Loucy (cell line): ENCODE measurements around the gene CNOT4.

ENCODE experiments used
- H2AFZ ChIP-seq: fragments of 200-600 bp; sonication (generic); 2 replicates; pipeline ENCODE4 v1.6.0; 2016; ENCODE audit warnings: antibody characterized with exemption, mild to moderate bottlenecking, low read length, moderate library complexity
- H3F3A ChIP-seq: fragments of 200-600 bp; 2 replicates; pipeline ENCODE4 v1.6.0; 2016; ENCODE audit warnings: antibody characterized with exemption, low read depth, mild to moderate bottlenecking
- H3K27me3 ChIP-seq: fragments of 200-600 bp; sonication (generic); 2 replicates; pipeline ENCODE4 v1.6.1; 2014; ENCODE audit warnings: low read length, mild to moderate bottlenecking; ENCODE audit not compliant: insufficient read depth, poor library complexity, severe bottlenecking
- H3K36me3 ChIP-seq: fragments of 200-600 bp; sonication (generic); 2 replicates; pipeline ENCODE4 v1.6.1; 2016; ENCODE audit warnings: low read length; ENCODE audit not compliant: insufficient read depth
- H3K4me1 ChIP-seq: fragments of 200-600 bp; sonication (generic); 2 replicates; pipeline ENCODE4 v1.5.1; 2014; ENCODE audit warnings: low read length, mild to moderate bottlenecking; ENCODE audit not compliant: insufficient read depth, poor library complexity, severe bottlenecking
- H3K4me2 ChIP-seq: fragments of 200-600 bp; sonication (generic); 2 replicates; pipeline ENCODE4 v1.6.0; 2014; ENCODE audit warnings: antibody characterized with exemption, low read length, low read depth, mild to moderate bottlenecking; ENCODE audit not compliant: poor library complexity, severe bottlenecking
- H3K4me3 ChIP-seq: fragments of 200-600 bp; sonication (generic); 2 replicates; pipeline ENCODE4 v1.5.1; 2014; ENCODE audit warnings: low read length, mild to moderate bottlenecking, mixed read lengths; ENCODE audit not compliant: poor library complexity, severe bottlenecking
- H3K79me2 ChIP-seq: fragments of 200-600 bp; sonication (generic); 2 replicates; pipeline ENCODE4 v1.6.1; 2014; ENCODE audit warnings: low read length; ENCODE audit not compliant: insufficient read depth
- H3K9ac ChIP-seq: fragments of 200-600 bp; sonication (generic); 2 replicates; pipeline ENCODE4 v1.6.0; 2014; ENCODE audit warnings: mild to moderate bottlenecking, low read depth, low read length, moderate library complexity; ENCODE audit not compliant: poor library complexity, severe bottlenecking
- H3K9me2 ChIP-seq: fragments of 200-600 bp; sonication (generic); replicated peaks from 2 replicates; pipeline ENCODE4 v1.6.1; 2016; ENCODE audit warnings: low read depth, low read length, mixed read lengths
- H3K9me3 ChIP-seq: fragments of 200-600 bp; sonication (generic); 2 replicates; pipeline ENCODE4 v1.6.1; 2014; ENCODE audit warnings: mild to moderate bottlenecking, antibody characterized with exemption, low read length, low read depth; ENCODE audit not compliant: insufficient read depth
- H4K20me1 ChIP-seq: fragments of 200-600 bp; sonication (generic); 2 replicates; pipeline ENCODE4 v1.6.0; 2014; ENCODE audit warnings: antibody characterized with exemption, low read length, mild to moderate bottlenecking; ENCODE audit not compliant: insufficient read depth, poor library complexity, severe bottlenecking
- EZH2phosphoT487 ChIP-seq: fragments of 200-600 bp; IDR thresholded peaks from 2 replicates; pipeline ENCODE4 v1.6.1; 2018; ENCODE audit warnings: antibody characterized with exemption, mild to moderate bottlenecking, moderate library complexity, borderline replicate concordance
- TF ChIP-seq, protein P1 (sequence below): fragments of 200-600 bp; sonication (generic); conservative IDR thresholded peaks from 2 replicates; pipeline ENCODE4 v1.5.1; 2014; ENCODE audit warnings: mild to moderate bottlenecking, antibody characterized with exemption, low read length

CNOT4 gene

DNA sequence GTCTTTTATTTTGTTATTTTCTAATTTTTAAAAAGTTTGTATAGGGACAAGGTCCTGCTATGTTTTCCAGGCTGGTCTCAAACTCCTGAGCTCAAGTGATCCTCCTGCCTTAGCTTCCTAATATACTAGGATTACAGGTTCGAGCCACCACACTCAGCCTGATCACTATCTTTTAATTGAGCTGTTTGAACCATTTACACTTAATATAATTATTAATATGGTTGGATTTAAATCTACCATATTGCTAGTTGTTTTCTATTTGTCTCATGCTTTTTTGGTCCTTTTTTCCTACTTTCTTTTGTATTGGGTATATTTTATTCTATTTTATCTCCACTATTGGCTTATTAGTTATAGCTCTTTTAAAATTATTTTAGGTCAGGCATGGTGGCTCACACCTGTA lies 13.2 kb upstream of the CNOT4 start:
- no peaks in the 10 kb centered on the region for H4K20me1 ChIP-seq
- no peaks in the 10 kb centered on the region for H3K9me3 ChIP-seq
- H3K4me3 ChIP-seq = no peak overlapping the region
- H3K27me3 ChIP-seq = no peaks in the 10 kb centered on the region
- no peaks in the 10 kb centered on the region for H3F3A ChIP-seq
- TF ChIP-seq, protein P1, sequence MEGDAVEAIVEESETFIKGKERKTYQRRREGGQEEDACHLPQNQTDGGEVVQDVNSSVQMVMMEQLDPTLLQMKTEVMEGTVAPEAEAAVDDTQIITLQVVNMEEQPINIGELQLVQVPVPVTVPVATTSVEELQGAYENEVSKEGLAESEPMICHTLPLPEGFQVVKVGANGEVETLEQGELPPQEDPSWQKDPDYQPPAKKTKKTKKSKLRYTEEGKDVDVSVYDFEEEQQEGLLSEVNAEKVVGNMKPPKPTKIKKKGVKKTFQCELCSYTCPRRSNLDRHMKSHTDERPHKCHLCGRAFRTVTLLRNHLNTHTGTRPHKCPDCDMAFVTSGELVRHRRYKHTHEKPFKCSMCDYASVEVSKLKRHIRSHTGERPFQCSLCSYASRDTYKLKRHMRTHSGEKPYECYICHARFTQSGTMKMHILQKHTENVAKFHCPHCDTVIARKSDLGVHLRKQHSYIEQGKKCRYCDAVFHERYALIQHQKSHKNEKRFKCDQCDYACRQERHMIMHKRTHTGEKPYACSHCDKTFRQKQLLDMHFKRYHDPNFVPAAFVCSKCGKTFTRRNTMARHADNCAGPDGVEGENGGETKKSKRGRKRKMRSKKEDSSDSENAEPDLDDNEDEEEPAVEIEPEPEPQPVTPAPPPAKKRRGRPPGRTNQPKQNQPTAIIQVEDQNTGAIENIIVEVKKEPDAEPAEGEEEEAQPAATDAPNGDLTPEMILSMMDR = no peak
- no peak for TF ChIP-seq EZH2phosphoT487
- H3K79me2 ChIP-seq = no peaks in the 10 kb centered on the region
- H3K9ac ChIP-seq = no peak overlapping the region
- H3K4me1 ChIP-seq = no peaks in the 10 kb centered on the region
- no peak overlapping the region for H3K4me2 ChIP-seq
- H3K36me3 ChIP-seq = no peaks in the 10 kb centered on the region
- no peaks in the 10 kb centered on the region for H3K9me2 ChIP-seq
- no peak overlapping the region for H2AFZ ChIP-seq

DNA sequence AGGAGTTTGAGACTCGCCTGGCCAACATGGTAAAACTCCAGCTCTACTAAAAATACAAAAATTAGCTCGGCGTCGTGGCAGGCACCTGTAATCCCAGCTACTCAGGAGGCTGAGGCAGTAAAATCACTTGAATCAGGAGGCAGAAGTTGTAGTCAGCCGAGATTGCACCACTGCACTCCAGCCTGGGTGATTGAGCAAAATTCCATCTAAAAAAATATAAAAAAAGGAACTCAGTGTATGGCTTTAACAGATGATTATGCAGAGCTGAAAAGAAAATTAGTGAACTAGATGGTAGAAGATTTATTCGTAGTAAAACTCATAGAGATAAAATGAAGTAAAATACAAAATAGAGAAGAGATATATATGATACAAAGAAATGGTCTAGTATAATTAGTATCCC lies 12.6 kb upstream of the CNOT4 start:
- no peak overlapping the region for H3K9ac ChIP-seq
- no peaks in the 10 kb centered on the region for H3K27me3 ChIP-seq
- H2AFZ ChIP-seq = no peak overlapping the region
- no peaks in the 10 kb centered on the region for H3K36me3 ChIP-seq
- no peaks in the 10 kb centered on the region for H3K4me1 ChIP-seq
- TF ChIP-seq EZH2phosphoT487 = no peak
- TF ChIP-seq, protein P1 = no peak
- H3K4me3 ChIP-seq = no peak overlapping the region
- no peaks in the 10 kb centered on the region for H3K9me3 ChIP-seq
- H3F3A ChIP-seq = no peaks in the 10 kb centered on the region
- no peak overlapping the region for H3K4me2 ChIP-seq
- H4K20me1 ChIP-seq = no peaks in the 10 kb centered on the region
- H3K79me2 ChIP-seq = no peaks in the 10 kb centered on the region
- no peaks in the 10 kb centered on the region for H3K9me2 ChIP-seq

DNA sequence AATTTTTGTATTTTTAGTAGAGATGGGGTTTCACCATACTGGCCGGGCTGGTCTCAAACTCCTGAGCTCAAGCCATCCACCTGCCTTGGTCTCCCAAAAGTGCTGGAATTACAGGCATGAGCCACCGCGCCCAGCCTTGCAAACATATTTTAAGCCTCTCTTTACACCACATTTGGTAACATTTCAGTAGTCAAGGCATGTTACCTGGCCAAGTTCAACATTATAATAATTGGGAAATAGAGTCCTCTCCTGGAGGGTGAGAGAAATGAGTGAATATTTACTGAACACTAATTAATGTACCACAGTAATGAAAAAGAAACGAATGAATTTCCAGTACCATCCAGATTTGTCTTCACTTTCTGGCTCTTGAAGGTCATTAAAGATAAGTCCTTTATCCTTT lies 10.0 kb upstream of the CNOT4 start:
- Histone ChIP-seq H3K4me2 (no peak overlapping the region), H3K36me3 (no peaks in the 10 kb centered on the region)

More for the DNA sequence above, 10.0 kb upstream of the CNOT4 start:
- H2AFZ ChIP-seq = no peak overlapping the region
- H3K9ac ChIP-seq = no peak overlapping the region
- H3K4me1 ChIP-seq = no peaks in the 10 kb centered on the region
- no peaks in the 10 kb centered on the region for H3K9me3 ChIP-seq
- no peaks in the 10 kb centered on the region for H3K79me2 ChIP-seq
- no peaks in the 10 kb centered on the region for H3K27me3 ChIP-seq
- H3K4me3 ChIP-seq = no peak overlapping the region
- no peaks in the 10 kb centered on the region for H4K20me1 ChIP-seq
- no peaks in the 10 kb centered on the region for H3K9me2 ChIP-seq
- no peak for TF ChIP-seq EZH2phosphoT487
- TF ChIP-seq, protein P1 = no peak
- no peaks in the 10 kb centered on the region for H3F3A ChIP-seq
